GM12873 (cell line): ENCODE data around the gene THAP3.

Source experiments
- CTCF ChIP-seq: IDR thresholded peaks from 2 replicates; pipeline ENCODE4 v1.5.1; 2012; ENCODE audit warnings: low read depth, mild to moderate bottlenecking, moderate library complexity, low read length, control low read depth; ENCODE audit not compliant: insufficient read depth; ENCODE audit errors: missing control alignments

THAP3 gene

GRCh38 chr1:6624710-6625583 is at the start of gene THAP3:
THAP3 (plus strand) TSS chr1:6624868; CDS start chr1:6625219, 351 bp downstream.
- no peak for TF ChIP-seq CTCF

- TF ChIP-seq CTCF: no peak
Measured at GRCh38 chr1:6577831-6578525, 46.7 kb upstream of the THAP3 start.

GRCh38 chr1:6578624-6579373 is 45.9 kb upstream of the THAP3 start:
- no peak for TF ChIP-seq CTCF

- no peak for TF ChIP-seq CTCF
Measured at GRCh38 chr1:6579374-6580118, 45.1 kb upstream of the THAP3 start, which contains the start of gene ZBTB48. ZBTB48 (plus strand) TSS chr1:6579994; CDS start chr1:6580610, 616 bp downstream.

GRCh38 chr1:6580119-6580592 is 44.5 kb upstream of the THAP3 start:
- no peak for TF ChIP-seq CTCF

GRCh38 chr1:6580593-6581409 is 43.9 kb upstream of the THAP3 start:
- TF ChIP-seq CTCF: peak; percentile 15
